Activated naive CD4-positive, alpha-beta T cell treated with anti-CD3 and anti-CD28 coated beads, Interleukin-2, amount 50 U/mL, for 16 hours (primary cell): ENCODE measurements around the gene NMB.

Source experiments
- DNase-seq: peaks from one replicate; pipeline ENCODE4 v3.0.0-alpha.2; 2020

Gene NMB

GRCh38 chr15:84609818-84610525 lies 48.0 kb downstream of the NMB start:
- DNase-seq = no peak

DNA sequence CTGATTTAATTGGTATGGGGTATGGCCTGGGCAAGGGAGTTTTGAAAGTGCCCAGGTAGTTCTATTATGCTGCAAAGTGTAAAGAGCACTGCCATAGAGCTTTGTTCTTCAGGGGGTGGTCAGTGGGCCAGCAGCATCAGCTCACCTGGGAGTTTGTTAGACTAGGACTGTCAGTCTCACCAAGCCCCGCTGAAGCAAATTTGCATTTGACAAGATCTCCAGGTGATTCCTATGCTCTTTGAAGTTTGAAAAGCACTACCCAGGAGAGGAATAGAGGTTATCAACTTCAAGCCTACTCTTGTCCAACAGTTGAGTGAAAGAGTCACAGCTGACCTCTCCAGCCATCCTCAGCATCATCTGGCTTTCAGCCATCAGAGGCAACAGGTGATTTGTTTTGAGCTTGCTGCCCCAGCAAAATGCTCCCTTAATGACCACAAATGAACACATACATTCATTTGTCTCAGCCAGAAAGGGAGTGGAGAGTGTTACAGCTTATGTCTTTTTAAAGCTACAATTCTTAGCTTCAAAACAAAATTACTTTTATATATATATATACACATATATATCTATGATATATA lies 49.2 kb downstream of the NMB start:
- DNase-seq = no peak

DNA sequence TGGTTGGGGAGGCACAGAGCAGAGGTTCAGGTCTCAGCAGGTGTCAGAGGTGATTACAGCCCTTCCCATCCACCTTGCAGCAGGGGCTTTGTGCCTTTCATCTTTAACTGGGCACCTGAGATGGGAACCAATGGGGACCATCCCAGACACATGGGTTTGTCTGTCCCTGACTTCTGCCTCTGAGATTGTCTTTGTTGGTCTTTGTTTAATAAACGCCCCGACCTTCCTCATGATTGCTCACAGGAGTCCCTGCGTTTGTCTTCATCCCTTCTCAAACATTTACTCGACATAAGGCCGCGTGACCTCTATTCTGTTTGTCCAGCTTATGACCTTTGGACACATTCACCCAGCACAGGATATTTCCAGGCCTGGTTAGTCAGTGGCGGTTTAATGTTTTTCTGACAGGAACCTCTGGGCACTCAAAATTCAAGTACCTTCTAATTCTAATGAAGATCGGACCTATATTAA lies 51.3 kb downstream of the NMB start:
- no peak for DNase-seq

- DNase-seq = no peak
Measured at GRCh38 chr15:84605554-84605882, 52.5 kb downstream of the NMB start.
